Smooth muscle cell (in vitro differentiated cells): Measurements from ENCODE around the gene ABCA2. TPM values are rescaled to one million over a fixed set of nuclear protein-coding genes. Genes with fewer than 3 reads are reported as not detected.

ENCODE experiments used
- DNase-seq: peaks from one replicate; lab custom pipeline; 2025; ENCODE audit not compliant: unreplicated experiment; lab: John Stamatoyannopoulos, UW
- H2AFZ ChIP-seq: fragments of 200-600 bp; sonication (generic); 2 replicates; pipeline ENCODE4 v1.6.0; 2016; ENCODE audit warnings: antibody characterized with exemption, low read depth, mild to moderate bottlenecking
- H3F3A ChIP-seq: fragments of 200-600 bp; sonication (generic); 2 replicates; pipeline ENCODE4 v1.6.0; 2017; ENCODE audit warnings: antibody characterized with exemption, low read depth
- H3K27ac ChIP-seq: fragments of 200-600 bp; sonication (generic); 2 replicates; pipeline ENCODE4 v1.5.1; 2016; ENCODE audit warnings: low read depth, mild to moderate bottlenecking
- H3K27me3 ChIP-seq: fragments of 200-600 bp; sonication (generic); 2 replicates; pipeline ENCODE4 v1.6.1; 2016; ENCODE audit warnings: low read depth, mild to moderate bottlenecking
- H3K36me3 ChIP-seq: fragments of 200-600 bp; sonication (generic); 2 replicates; pipeline ENCODE4 v1.5.1; 2016; ENCODE audit warnings: low read depth
- H3K4me1 ChIP-seq: fragments of 200-600 bp; sonication (generic); 2 replicates; pipeline ENCODE4 v1.5.1; 2016; ENCODE audit warnings: low read depth
- H3K4me2 ChIP-seq: fragments of 200-600 bp; sonication (generic); 2 replicates; pipeline ENCODE4 v1.6.0; 2016; ENCODE audit warnings: mild to moderate bottlenecking
- H3K4me3 ChIP-seq: fragments of 200-600 bp; sonication (generic); 2 replicates; pipeline ENCODE4 v1.5.1; 2016; ENCODE audit warnings: mild to moderate bottlenecking
- H3K79me2 ChIP-seq: fragments of 200-600 bp; sonication (generic); 2 replicates; pipeline ENCODE4 v1.6.0; 2016; ENCODE audit warnings: low read depth, mild to moderate bottlenecking
- H3K9ac ChIP-seq: fragments of 200-600 bp; sonication (generic); 2 replicates; pipeline ENCODE4 v1.6.0; 2016; ENCODE audit warnings: low read depth
- H3K9me3 ChIP-seq: fragments of 200-600 bp; sonication (generic); replicated peaks from 2 replicates; pipeline ENCODE4 v1.5.1; 2016; ENCODE audit warnings: low read depth
- H4K20me1 ChIP-seq: fragments of 200-600 bp; sonication (generic); 2 replicates; pipeline ENCODE4 v1.6.0; 2016; ENCODE audit warnings: low read depth
- CTCF ChIP-seq: fragments of 200-600 bp; sonication (generic); IDR thresholded peaks from 2 replicates; pipeline ENCODE4 v1.5.1; 2017; ENCODE audit warnings: borderline replicate concordance, mild to moderate bottlenecking, antibody characterized with exemption; ENCODE audit not compliant: insufficient read depth, poor library complexity, severe bottlenecking
- WGBS: methylation state at CpG from one replicate; pipeline ENCODE4 v1.1.7; 2016; ENCODE audit warnings: low lambda C conversion rate; 5-methylcytosine and 5-hydroxymethylcytosine counted together
- polyA plus RNA-seq: library from polyadenylated mRNA; unstranded; fragments of >200 nt; fragmentation: Nextera tagmentation; extraction: Ambion mirVana; gene quantifications from 2 replicates; pipeline ENCODE4 v1.2.1, GENCODE V29; 2016
- total RNA-seq: library from RNA; depleted of rRNA; stranded (reverse); fragments of >200 nt; gene quantifications from 2 replicates; pipeline ENCODE4 v1.2.3, GENCODE V29; 2014

ABCA2 gene
- total and polyA plus RNA-seq, 2 experiments from 2014 or later, result 15.9 to 26.2 TPM

DNA sequence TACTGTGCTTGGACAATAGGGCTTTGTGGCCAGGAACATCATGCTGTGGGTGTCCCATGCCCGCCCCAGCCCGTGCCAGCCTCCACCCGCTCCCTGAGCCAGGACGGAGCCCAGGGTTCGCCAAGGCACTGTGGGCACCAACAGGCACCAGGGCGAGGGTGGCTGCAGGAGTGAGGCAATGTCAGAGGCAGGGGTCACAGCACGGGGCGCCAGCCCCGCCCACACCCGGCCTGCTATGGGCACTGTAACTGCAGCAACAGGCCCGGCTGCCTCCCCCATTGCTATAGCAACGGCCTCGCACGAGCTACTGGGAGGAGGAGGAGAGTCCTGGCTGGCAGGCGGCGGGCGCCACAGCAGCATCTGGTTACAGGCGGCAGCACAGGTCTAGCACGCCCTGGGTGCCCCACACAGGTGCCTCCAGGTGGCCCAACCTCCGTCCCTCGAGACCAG is 2.5 kb downstream of the ABCA2 start:
- Histone ChIP-seq H3K36me3 (no peaks in the 10 kb centered on the region), H3F3A (no peaks in the 10 kb centered on the region), H3K4me3 (no peak overlapping the region), H3K9me3 (no peaks in the 10 kb centered on the region), H2AFZ (no peak overlapping the region), H3K27ac (no peak overlapping the region), H4K20me1 (peaks cover 5% of the 10 kb centered on the region), H3K4me2 (no peak overlapping the region), H3K27me3 (no peaks in the 10 kb centered on the region), H3K79me2 (no peaks in the 10 kb centered on the region), H3K9ac (no peak overlapping the region), H3K4me1 (peaks cover 14% of the 10 kb centered on the region)
- no peak for DNase-seq
- WGBS, result 92% methylated on average over 21 of the region's 21 CpGs
- TF ChIP-seq CTCF, result no peak

GRCh38 chr9:137023583-137023991 is 4.5 kb downstream of the ABCA2 start:
- H3F3A ChIP-seq, result no peaks in the 10 kb centered on the region
- no peak overlapping the region for H2AFZ ChIP-seq
- no peak for DNase-seq
- H3K36me3 ChIP-seq, result no peaks in the 10 kb centered on the region
- H3K79me2 ChIP-seq, result no peaks in the 10 kb centered on the region
- no peak overlapping the region for H3K4me3 ChIP-seq
- peaks cover 7% of the 10 kb centered on the region for H3K4me1 ChIP-seq
- H3K27me3 ChIP-seq, result no peaks in the 10 kb centered on the region
- peaks cover 5% of the 10 kb centered on the region for H4K20me1 ChIP-seq
- H3K27ac ChIP-seq, result no peak overlapping the region
- no peak for TF ChIP-seq CTCF
- no peaks in the 10 kb centered on the region for H3K9me3 ChIP-seq
- WGBS, result 91% methylated on average over 15 of the region's 15 CpGs
- no peak overlapping the region for H3K9ac ChIP-seq
- no peak overlapping the region for H3K4me2 ChIP-seq

DNA sequence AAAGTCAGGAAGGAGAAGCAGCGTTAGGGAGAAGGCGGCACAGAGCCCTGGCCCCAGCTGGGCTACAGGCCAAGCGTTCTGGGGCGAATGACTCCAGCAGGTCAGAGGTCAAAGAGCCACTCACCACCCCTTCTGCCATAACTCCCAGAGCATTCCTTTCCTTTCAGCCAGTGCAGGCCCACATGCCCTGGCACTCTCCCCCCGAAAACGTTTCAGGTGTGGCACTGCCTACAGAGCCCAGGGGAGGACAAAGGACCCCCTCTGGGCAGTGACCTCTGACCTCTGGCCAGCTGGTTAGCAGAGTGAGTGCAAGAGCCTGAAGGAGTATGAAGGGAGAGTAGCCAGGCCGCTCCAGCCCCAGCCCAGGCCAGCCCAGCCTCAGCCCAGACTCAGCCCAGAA is 4.9 kb downstream of the ABCA2 start:
- TF ChIP-seq CTCF, result no peak
- no peak for DNase-seq
- WGBS, result 86% methylated on average over 7 of the region's 7 CpGs

DNA sequence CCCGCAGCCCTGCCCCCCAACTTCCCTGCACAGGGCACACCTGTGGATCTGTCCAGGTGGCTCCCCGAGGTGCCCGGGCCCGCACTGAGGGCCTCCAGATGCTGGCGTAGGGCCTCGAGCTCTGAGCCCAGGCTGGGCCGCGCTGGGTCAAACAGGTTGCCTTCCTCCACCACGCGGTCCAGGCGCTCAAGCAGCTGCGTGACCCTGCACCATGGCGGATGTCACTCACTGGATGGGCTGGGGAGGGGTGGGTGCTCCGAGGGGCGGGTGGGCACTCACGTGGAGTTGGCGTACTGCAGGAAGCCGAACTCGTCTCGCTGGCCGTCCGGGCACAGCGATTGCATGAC is 5.4 kb downstream of the ABCA2 start:
- H4K20me1 ChIP-seq, result peaks cover 5% of the 10 kb centered on the region
- H3K27ac ChIP-seq, result no peak overlapping the region
- no peaks in the 10 kb centered on the region for H3F3A ChIP-seq
- WGBS, result 94% methylated on average over 18 of the region's 23 CpGs
- no peaks in the 10 kb centered on the region for H3K27me3 ChIP-seq
- no peaks in the 10 kb centered on the region for H3K79me2 ChIP-seq
- H3K36me3 ChIP-seq, result no peaks in the 10 kb centered on the region
- TF ChIP-seq CTCF, result no peak
- H3K4me2 ChIP-seq, result no peak overlapping the region
- no peaks in the 10 kb centered on the region for H3K9me3 ChIP-seq
- H3K9ac ChIP-seq, result no peak overlapping the region
- no peak for DNase-seq
- peaks cover 5% of the 10 kb centered on the region for H3K4me1 ChIP-seq
- H3K4me3 ChIP-seq, result no peak overlapping the region
- H2AFZ ChIP-seq, result no peak overlapping the region

More for the DNA sequence above, 4.9 kb downstream of the ABCA2 start:
- no peaks in the 10 kb centered on the region for H3K36me3 ChIP-seq
- H3K79me2 ChIP-seq, result no peaks in the 10 kb centered on the region
- H4K20me1 ChIP-seq, result peaks cover 5% of the 10 kb centered on the region
- no peak overlapping the region for H2AFZ ChIP-seq
- no peak overlapping the region for H3K27ac ChIP-seq
- H3K9ac ChIP-seq, result no peak overlapping the region
- no peaks in the 10 kb centered on the region for H3F3A ChIP-seq
- no peaks in the 10 kb centered on the region for H3K9me3 ChIP-seq
- H3K4me1 ChIP-seq, result peaks cover 5% of the 10 kb centered on the region
- no peak overlapping the region for H3K4me3 ChIP-seq
- no peak overlapping the region for H3K4me2 ChIP-seq
- no peaks in the 10 kb centered on the region for H3K27me3 ChIP-seq
